Mucosa of descending colon (tissue), 3 donors: ENCODE data around the gene SPRED2. TPM values are rescaled to one million over a fixed set of nuclear protein-coding genes. Genes with fewer than 3 reads are reported as not detected.

Experiments used
- ATAC-seq: fragments of 200-7000 bp; cut with Tn5 transposase; one replicate; pipeline ENCODE4 v1.9.1; 2020; ENCODE audit warnings: mild to moderate bottlenecking, moderate library complexity
- DNase-seq, 3 donors: peaks; one replicate each; pipeline ENCODE4 v3.0.0-alpha.2; 2020
- H3K36me3 ChIP-seq: fragments of 200-600 bp; one replicate; pipeline ENCODE4 v1.8.0; 2021; ENCODE audit warnings: low read depth, mild to moderate bottlenecking
- H3K4me1 ChIP-seq: fragments of 200-600 bp; one replicate; pipeline ENCODE4 v1.8.0; 2021; ENCODE audit warnings: low read depth, mild to moderate bottlenecking
- H3K4me3 ChIP-seq: fragments of 200-600 bp; one replicate; pipeline ENCODE4 v1.8.0; 2021; ENCODE audit warnings: mild to moderate bottlenecking
- H3K9me3 ChIP-seq: fragments of 200-600 bp; one replicate; pipeline ENCODE4 v1.8.0; 2021; ENCODE audit warnings: mild to moderate bottlenecking
- intact Hi-C, 2 donors: fragments of 100-400 bp; cut with DNase I in 1 of 2; cut with micrococcal nuclease in 1 of 2; formaldehyde crosslinking; loops; one replicate each; pipeline versions ENCODE4 v1.11.0 to v1.11.1; 2022; cut with DNase I, micrococcal nuclease
- total RNA-seq, 3 donors: library from RNA; stranded (reverse); fragmentation: NEBNext Ultra II Directional in 2 of 3; extraction: Animal tissue kit (Norgen Biotek cat#: 25700) in 2 of 3; gene quantifications; one replicate each; pipeline versions ENCODE4 v1.2.1 to v1.2.4, GENCODE V29; 2021 to 2023
- TF ChIP-seq, protein P1 (sequence below): fragments of 200-600 bp; IDR thresholded peaks from one replicate; pipeline ENCODE4 v1.8.0; 2022; ENCODE audit warnings: antibody characterized with exemption, mild to moderate bottlenecking
- donor health status: DM: no; HTN: no; CAD: no; lungs with moderate emphysema.
- donor health status: DM: no; HTN: no; CAD: no.
- donor health status: DM: no; HTN: yes; CAD: no.

SPRED2 gene
- total RNA-seq, 3 donors from 2014 or later, result 38.1 to 65.0 (median 43.4) TPM

- TF ChIP-seq, protein P1, sequence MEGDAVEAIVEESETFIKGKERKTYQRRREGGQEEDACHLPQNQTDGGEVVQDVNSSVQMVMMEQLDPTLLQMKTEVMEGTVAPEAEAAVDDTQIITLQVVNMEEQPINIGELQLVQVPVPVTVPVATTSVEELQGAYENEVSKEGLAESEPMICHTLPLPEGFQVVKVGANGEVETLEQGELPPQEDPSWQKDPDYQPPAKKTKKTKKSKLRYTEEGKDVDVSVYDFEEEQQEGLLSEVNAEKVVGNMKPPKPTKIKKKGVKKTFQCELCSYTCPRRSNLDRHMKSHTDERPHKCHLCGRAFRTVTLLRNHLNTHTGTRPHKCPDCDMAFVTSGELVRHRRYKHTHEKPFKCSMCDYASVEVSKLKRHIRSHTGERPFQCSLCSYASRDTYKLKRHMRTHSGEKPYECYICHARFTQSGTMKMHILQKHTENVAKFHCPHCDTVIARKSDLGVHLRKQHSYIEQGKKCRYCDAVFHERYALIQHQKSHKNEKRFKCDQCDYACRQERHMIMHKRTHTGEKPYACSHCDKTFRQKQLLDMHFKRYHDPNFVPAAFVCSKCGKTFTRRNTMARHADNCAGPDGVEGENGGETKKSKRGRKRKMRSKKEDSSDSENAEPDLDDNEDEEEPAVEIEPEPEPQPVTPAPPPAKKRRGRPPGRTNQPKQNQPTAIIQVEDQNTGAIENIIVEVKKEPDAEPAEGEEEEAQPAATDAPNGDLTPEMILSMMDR, result no peak
- ATAC-seq (peak; percentile 71), DNase-seq (peak; percentile 40 to 58 (median 53))
- H3K36me3 ChIP-seq, result no peaks in the 10 kb centered on the region
- intact Hi-C loops, result no loop called here
- H3K9me3 ChIP-seq, result no peaks in the 10 kb centered on the region
- peaks cover 30% of the 10 kb centered on the region for H3K4me1 ChIP-seq
- H3K4me3 ChIP-seq, result no peak overlapping the region
These were observed 11.5 kb downstream of the SPRED2 start for GRCh38 chr2:65420712-65421431.

DNA sequence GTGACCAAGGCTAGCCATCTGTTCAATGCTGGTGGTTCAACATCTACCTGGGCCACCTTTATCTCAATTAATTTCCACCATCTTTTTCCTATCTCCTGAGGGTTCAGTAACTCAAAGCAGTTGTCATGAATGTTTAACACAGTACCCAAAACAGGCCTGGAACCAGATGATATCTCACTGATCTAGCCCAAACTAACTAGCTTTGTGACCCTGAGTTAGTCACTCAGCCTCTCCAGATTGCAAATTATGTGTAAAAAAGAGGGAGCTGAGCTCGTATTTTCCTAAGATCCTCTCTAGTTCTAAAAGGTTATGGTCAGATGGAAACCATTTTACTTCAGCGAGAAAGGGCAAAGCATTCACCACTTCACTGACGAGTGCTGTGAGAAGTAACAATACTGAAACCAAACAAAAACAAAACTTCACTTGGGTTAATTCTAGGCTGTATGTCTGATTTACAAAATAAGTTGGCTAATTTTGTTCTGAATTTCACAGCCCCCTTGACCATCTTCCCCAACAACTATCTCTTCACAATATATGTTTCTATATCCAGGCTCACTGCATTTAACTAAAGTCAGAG is 14.8 kb downstream of the SPRED2 start:
- TF ChIP-seq, protein P1, result no peak

GRCh38 chr2:65416945-65417344 is 15.5 kb downstream of the SPRED2 start:
- intact Hi-C loops, result no loop called here
- H3K4me3 ChIP-seq, result no peak overlapping the region
- DNase-seq (peak; percentile 70 to 73 (median 71)), ATAC-seq (peak; percentile 88)
- peaks cover 33% of the 10 kb centered on the region for H3K4me1 ChIP-seq
- no peaks in the 10 kb centered on the region for H3K36me3 ChIP-seq
- TF ChIP-seq, protein P1, result no peak
- H3K9me3 ChIP-seq, result no peaks in the 10 kb centered on the region

More for the DNA sequence above, 14.8 kb downstream of the SPRED2 start:
- Histone ChIP-seq H3K36me3 (no peaks in the 10 kb centered on the region), H3K9me3 (no peaks in the 10 kb centered on the region), H3K4me1 (peaks cover 27% of the 10 kb centered on the region), H3K4me3 (no peak overlapping the region)
- DNase-seq, result no peak
- intact Hi-C loops, result no loop called here
- ATAC-seq, result peak; percentile 23

DNA sequence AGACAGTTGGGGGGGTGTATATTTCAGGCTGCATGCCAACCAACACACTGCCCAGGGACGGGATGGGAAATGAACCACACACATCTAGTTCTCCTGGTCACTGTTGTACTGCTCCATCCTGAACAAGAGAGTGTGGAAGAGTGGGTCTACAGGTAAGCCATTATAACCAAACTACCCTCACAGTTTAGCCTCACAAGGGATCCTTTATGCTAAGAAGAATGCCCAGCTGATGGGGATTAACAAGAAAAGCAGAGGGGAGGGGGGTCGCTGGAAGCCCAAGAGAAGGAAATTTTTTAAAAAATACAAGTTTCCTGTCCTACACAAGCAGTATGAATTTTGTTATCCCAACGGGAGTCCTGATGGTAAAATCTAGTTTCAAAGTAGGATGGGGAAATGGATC is 16.1 kb downstream of the SPRED2 start:
- Histone ChIP-seq H3K4me3 (no peak overlapping the region), H3K4me1 (peaks cover 30% of the 10 kb centered on the region), H3K36me3 (no peaks in the 10 kb centered on the region), H3K9me3 (no peaks in the 10 kb centered on the region)
- TF ChIP-seq, protein P1, result no peak
- ATAC-seq (no peak), DNase-seq (no peak)
- intact Hi-C loops, result no loop called here

GRCh38 chr2:65415091-65415490 is 17.3 kb downstream of the SPRED2 start:
- H3K36me3 ChIP-seq, result no peaks in the 10 kb centered on the region
- no peak overlapping the region for H3K4me3 ChIP-seq
- intact Hi-C loops, result no loop called here
- DNase-seq, result no peak
- TF ChIP-seq, protein P1, result no peak
- no peaks in the 10 kb centered on the region for H3K9me3 ChIP-seq
- peaks cover 24% of the 10 kb centered on the region for H3K4me1 ChIP-seq
- no peak for ATAC-seq
